HepG2 (cell line): ENCODE results near the gene MYADML2. TPM values are rescaled to one million over a fixed set of nuclear protein-coding genes. Genes with fewer than 3 reads are reported as not detected.

Experiments used
- CEBPB ChIP-seq: IDR thresholded peaks from 2 replicates; pipeline ENCODE4 v1.6.1; 2011; ENCODE audit warnings: low read depth, low read length, improper control_type of control experiment, borderline replicate concordance
- FOXJ3 ChIP-seq: sonication (generic); formaldehyde crosslinking; IDR thresholded peaks from 2 replicates; pipeline ENCODE4 v1.4.0; 2020; ENCODE audit warnings: missing genetic modification reagents, mild to moderate bottlenecking, borderline replicate concordance
- HNRNPL ChIP-seq: fragments of 200-400 bp; formaldehyde crosslinking; IDR thresholded peaks from 2 replicates; pipeline ENCODE4 v1.6.1; 2017; ENCODE audit warnings: mild to moderate bottlenecking, low read depth, low read length
- LBX2 ChIP-seq: sonication (generic); formaldehyde crosslinking; IDR thresholded peaks from 2 replicates; pipeline ENCODE4 v1.5.0; 2020; ENCODE audit warnings: missing genetic modification reagents, mild to moderate bottlenecking, borderline replicate concordance
- MED13 ChIP-seq: sonication (generic); formaldehyde crosslinking; IDR thresholded peaks from 2 replicates; pipeline ENCODE4 v1.5.0; 2020; ENCODE audit warnings: missing genetic modification reagents
- MLLT10 ChIP-seq: sonication (generic); formaldehyde crosslinking; IDR thresholded peaks from 2 replicates; pipeline ENCODE4 v1.4.0; 2020; ENCODE audit warnings: missing genetic modification reagents
- PCBP1 ChIP-seq: fragments of 200-400 bp; formaldehyde crosslinking; IDR thresholded peaks from 2 replicates; pipeline ENCODE4 v1.6.1; 2017; ENCODE audit warnings: mild to moderate bottlenecking, low read depth, low read length, borderline replicate concordance
- RBFOX2 ChIP-seq: fragments of 200-400 bp; formaldehyde crosslinking; IDR thresholded peaks from 2 replicates; pipeline ENCODE4 v1.6.1; 2017; ENCODE audit warnings: low read depth, mild to moderate bottlenecking, low read length
- SRSF1 ChIP-seq: fragments of 200-400 bp; formaldehyde crosslinking; optimal IDR thresholded peaks from 2 replicates; pipeline ENCODE3; 2017; ENCODE audit warnings: mild to moderate bottlenecking, low read depth, low read length, moderate library complexity
- TRIM22 ChIP-seq: fragments of 450-650 bp; IDR thresholded peaks from 2 replicates; pipeline ENCODE4 v1.6.1; 2017
- ZBTB46 ChIP-seq: sonication (generic); formaldehyde crosslinking; IDR thresholded peaks from 2 replicates; pipeline ENCODE4 v1.4.0; 2020; ENCODE audit warnings: mild to moderate bottlenecking, missing genetic modification reagents, borderline replicate concordance
- ZNF737 ChIP-seq: sonication (generic); formaldehyde crosslinking; IDR thresholded peaks from 2 replicates; pipeline ENCODE4 v1.5.0; 2020; ENCODE audit warnings: missing genetic modification reagents, mild to moderate bottlenecking, borderline replicate concordance
- polyA plus RNA-seq, 8 experiments: library from polyadenylated mRNA; depleted of rRNA in 3 of 8; stranded (reverse) in 7 of 8; unstranded in 1 of 8; fragments of >200 nt; fragmentation: Illumina TruSeq in 4 of 8; extraction: Trizol in 4 of 8; gene quantifications; 2 replicates each; pipeline versions ENCODE4 v1.2.1 to v1.2.3, GENCODE V29; 2011 to 2016; ENCODE audit warnings: low read depth in 4 of 8, missing spikeins in 1 of 8, mixed read lengths in 1 of 8; ENCODE audit not compliant: insufficient read depth in 1 of 8
- total RNA-seq, 5 experiments: library from RNA; depleted of rRNA; stranded (reverse); fragments of >200 nt; fragmentation: Illumina TruSeq; extraction: Trizol; gene quantifications; 2 replicates each; pipeline ENCODE4 v1.2.3, GENCODE V29; 2016; ENCODE audit warnings: low read depth in 1 of 5
- TF ChIP-seq, protein P1 (sequence below): sonication (generic); formaldehyde crosslinking; IDR thresholded peaks from 2 replicates; pipeline ENCODE4 v1.4.0; 2020; ENCODE audit warnings: mild to moderate bottlenecking, missing genetic modification reagents

Gene MYADML2
- total and polyA plus RNA-seq, 2 of the 13 experiments (the other 11 are each of a cell fraction or from before 2014, with no cell fraction given): not detected

- TF ChIP-seq, protein P1, sequence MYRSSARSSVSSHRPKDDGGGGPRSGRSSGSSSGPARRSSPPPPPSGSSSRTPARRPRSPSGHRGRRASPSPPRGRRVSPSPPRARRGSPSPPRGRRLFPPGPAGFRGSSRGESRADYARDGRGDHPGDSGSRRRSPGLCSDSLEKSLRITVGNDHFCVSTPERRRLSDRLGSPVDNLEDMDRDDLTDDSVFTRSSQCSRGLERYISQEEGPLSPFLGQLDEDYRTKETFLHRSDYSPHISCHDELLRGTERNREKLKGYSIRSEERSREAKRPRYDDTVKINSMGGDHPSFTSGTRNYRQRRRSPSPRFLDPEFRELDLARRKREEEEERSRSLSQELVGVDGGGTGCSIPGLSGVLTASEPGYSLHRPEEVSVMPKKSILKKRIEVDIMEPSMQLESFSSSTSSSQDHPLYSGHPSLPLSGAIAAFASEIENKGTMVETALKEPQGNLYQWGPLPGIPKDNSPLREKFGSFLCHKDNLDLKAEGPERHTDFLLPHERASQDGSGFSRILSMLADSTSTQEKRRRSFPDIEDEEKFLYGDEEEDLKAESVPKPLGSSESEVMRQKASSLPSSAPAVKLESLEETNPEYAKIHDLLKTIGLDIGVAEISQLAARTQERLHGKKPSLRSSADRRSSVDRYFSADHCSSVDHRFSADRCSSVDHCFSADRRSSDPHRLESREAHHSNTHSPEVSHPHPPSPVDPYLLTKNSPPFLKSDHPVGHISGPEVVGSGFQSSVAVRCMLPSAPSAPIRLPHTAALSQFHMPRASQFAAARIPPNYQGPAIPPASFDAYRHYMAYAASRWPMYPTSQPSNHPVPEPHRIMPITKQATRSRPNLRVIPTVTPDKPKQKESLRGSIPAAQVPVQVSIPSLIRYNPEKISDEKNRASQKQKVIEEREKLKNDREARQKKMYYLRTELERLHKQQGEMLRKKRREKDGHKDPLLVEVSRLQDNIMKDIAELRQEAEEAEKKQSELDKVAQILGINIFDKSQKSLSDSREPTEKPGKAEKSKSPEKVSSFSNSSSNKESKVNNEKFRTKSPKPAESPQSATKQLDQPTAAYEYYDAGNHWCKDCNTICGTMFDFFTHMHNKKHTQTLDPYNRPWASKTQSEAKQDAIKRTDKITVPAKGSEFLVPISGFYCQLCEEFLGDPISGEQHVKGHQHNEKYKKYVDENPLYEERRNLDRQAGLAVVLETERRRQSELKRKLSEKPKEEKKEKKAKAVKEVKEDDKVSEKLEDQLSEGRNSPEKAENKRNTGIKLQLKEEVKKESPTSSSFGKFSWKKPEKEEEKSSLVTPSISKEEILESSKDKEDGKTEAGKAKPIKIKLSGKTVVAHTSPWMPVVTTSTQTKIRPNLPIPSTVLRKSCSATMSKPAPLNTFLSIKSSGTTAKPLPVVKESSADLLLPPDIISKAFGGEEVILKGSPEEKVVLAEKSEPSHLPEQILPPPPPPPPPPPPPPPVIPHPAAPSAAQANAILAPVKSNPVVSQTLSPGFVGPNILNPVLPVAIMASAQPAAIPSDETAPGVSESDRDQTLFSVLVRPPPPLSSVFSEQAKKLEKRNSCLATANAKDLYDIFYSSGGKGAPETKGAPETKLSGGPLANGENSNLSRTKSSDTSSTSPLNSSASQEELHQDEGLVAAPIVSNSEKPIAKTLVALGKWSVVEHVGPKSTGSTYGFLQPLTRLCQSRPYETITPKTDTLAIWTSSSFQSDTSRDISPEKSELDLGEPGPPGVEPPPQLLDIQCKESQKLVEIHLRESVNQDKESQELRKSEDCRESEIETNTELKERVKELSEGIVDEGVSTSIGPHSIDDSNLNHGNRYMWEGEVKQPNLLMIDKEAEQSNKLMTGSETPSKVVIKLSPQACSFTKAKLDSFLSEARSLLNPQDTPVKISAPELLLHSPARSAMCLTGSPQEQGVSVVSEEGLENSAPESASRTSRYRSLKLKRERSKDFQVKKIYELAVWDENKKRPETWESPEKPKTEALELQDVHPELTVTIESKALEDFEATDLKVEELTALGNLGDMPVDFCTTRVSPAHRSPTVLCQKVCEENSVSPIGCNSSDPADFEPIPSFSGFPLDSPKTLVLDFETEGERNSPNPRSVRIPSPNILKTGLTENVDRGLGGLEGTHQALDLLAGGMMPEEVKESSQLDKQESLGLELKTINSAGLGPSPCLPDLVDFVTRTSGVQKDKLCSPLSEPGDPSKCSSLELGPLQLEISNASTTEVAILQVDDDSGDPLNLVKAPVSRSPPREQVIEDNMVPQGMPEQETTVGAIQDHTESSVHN (CRISPR knock-in tag): no peak
- TF ChIP-seq HNRNPL (0 out of 2 replicates have a peak, but pooled peaks have one; percentile 16), LBX2 (CRISPR knock-in tag) (no peak), SRSF1 (peak; percentile 1), MED13 (CRISPR knock-in tag) (no peak), CEBPB (no peak), RBFOX2 (peak; percentile 49; the same call in 1 of the 2 replicates), FOXJ3 (CRISPR knock-in tag) (no peak), MLLT10 (CRISPR knock-in tag) (no peak), ZBTB46 (CRISPR knock-in tag) (no peak), TRIM22 (no peak), ZNF737 (no peak), PCBP1 (0 out of 2 replicates have a peak, but pooled peaks have one; percentile 7)
- TF ChIP-seq, all 625 proteins: peak for 8
Measured at GRCh38 chr17:81903896-81904599, 43.0 kb downstream of the MYADML2 start (continued).
